ENCODE results near the gene ZDBF2.
A peak's percentile ranks its signal among the peaks of the same experiment; 100 is the strongest.
"Not testable (repeated sequence)": the region's sequence is repeated elsewhere in the genome, so short reads cannot be mapped to it uniquely, and the experiment has no call there.

The ZDBF2 gene

GRCh38 chr2:206255003-206255402, 19.5 kb upstream of the ZDBF2 start:
- H3K27ac ChIP-seq = no peak overlapping the region
- no peak for TF ChIP-seq CTCF (conservative IDR thresholded peaks at IDR 0.05)

- TF ChIP-seq CTCF (conservative IDR thresholded peaks at IDR 0.05) = no peak
Measured at GRCh38 chr2:206256706-206257205, 17.7 kb upstream of the ZDBF2 start.

GRCh38 chr2:206257350-206257749, 17.1 kb upstream of the ZDBF2 start:
- no peak for TF ChIP-seq CTCF (conservative IDR thresholded peaks at IDR 0.05)
- no peak overlapping the region for H3K27ac ChIP-seq

More at GRCh38 chr2:206256706-206257205, 17.7 kb upstream of the ZDBF2 start:
- H3K27ac ChIP-seq = no peak overlapping the region

- no peak overlapping the region for H3K27ac ChIP-seq
- no peak for TF ChIP-seq CTCF (conservative IDR thresholded peaks at IDR 0.05)
Measured at GRCh38 chr2:206257861-206258260, 16.6 kb upstream of the ZDBF2 start.

- not testable (repeated sequence) for H3K27ac ChIP-seq
Measured at GRCh38 chr2:206258615-206259014, 15.8 kb upstream of the ZDBF2 start.

- TF ChIP-seq CTCF (conservative IDR thresholded peaks at IDR 0.05) = no peak
- H3K27ac ChIP-seq = no peak overlapping the region
Measured at GRCh38 chr2:206259376-206260187, 14.9 kb upstream of the ZDBF2 start.

GRCh38 chr2:206260188-206261012, 14.1 kb upstream of the ZDBF2 start:
- H3K27ac ChIP-seq = no peak overlapping the region

More at GRCh38 chr2:206260188-206261012, 14.1 kb upstream of the ZDBF2 start:
- peak; percentile 76 for TF ChIP-seq CTCF (conservative IDR thresholded peaks at IDR 0.05)
